ENCODE results near the gene MRPL14. TPM values are rescaled to one million over a fixed set of nuclear protein-coding genes. Genes with fewer than 3 reads are reported as not detected.
A peak's percentile ranks its signal among the peaks of the same experiment; 100 is the strongest.

Gene MRPL14
- total and polyA plus RNA-seq, 9 of the 15 experiments (the other 6 are each of a cell fraction or from before 2014, with no cell fraction given): 126 to 424 (median 165) TPM

DNA sequence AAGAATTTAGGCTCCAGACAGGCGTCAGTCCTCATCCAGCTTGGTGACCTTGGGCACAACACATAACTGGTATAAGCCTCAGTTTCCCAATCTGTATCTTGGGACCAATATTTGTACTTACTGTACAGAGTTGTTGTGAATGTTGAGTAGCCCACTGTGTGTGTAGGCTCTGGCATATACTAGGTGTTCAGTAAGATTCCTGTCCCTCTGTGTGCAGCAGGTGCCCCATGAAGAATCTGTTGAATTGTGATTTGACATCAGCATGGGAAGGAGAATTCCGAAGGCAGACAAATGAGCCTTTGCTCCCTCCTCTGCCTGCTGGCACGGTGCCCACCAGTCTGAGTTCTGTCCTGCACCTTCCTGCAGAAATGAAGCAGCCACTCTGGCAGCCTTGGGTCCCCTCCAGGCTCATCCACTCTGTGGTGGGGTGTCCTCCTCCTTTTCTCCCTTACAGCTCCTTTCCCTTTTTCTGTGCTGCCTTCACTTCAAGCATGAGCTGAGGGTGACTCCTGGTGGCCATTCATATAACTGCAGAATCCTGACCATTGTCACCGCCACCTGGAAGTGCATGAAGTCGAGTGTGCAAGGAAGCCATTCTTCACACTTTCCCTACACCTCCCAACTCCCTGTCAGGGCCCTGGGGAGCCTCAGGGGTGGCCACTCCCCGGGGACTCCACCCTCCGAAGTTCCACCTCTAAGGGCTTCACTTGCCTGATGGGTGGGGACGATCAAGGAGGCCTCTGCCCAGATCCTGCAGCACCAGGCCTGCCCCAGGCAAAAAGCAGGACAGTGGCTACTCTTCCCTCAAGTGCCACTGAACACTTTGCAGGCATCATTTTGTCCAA, 48.2 kb downstream of the MRPL14 start (continued):
- TF ChIP-seq, protein P1, sequence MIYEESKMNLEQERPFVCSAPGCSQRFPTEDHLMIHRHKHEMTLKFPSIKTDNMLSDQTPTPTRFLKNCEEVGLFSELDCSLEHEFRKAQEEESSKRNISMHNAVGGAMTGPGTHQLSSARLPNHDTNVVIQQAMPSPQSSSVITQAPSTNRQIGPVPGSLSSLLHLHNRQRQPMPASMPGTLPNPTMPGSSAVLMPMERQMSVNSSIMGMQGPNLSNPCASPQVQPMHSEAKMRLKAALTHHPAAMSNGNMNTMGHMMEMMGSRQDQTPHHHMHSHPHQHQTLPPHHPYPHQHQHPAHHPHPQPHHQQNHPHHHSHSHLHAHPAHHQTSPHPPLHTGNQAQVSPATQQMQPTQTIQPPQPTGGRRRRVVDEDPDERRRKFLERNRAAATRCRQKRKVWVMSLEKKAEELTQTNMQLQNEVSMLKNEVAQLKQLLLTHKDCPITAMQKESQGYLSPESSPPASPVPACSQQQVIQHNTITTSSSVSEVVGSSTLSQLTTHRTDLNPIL (CRISPR knock-in tag; IDR thresholded peaks at IDR 0.05): no peak
- no peak for TF ChIP-seq KAT7 (CRISPR knock-in tag; IDR thresholded peaks at IDR 0.05; ENCODE audit: borderline replicate concordance)
- no peak for TF ChIP-seq BRD9 (IDR thresholded peaks at IDR 0.05; ENCODE audit: low read depth, partially characterized antibody)
- peak; percentile 21 for TF ChIP-seq PRDM10 (IDR thresholded peaks at IDR 0.05; ENCODE audit: partially characterized antibody)
- TF ChIP-seq EGR1 (conservative IDR thresholded peaks at IDR 0.05): no peak
- no peak for TF ChIP-seq PHTF2 (CRISPR knock-in tag; IDR thresholded peaks at IDR 0.05)
- no peak for TF ChIP-seq THAP12 (CRISPR knock-in tag; IDR thresholded peaks at IDR 0.05)
- TF ChIP-seq, protein P2, sequence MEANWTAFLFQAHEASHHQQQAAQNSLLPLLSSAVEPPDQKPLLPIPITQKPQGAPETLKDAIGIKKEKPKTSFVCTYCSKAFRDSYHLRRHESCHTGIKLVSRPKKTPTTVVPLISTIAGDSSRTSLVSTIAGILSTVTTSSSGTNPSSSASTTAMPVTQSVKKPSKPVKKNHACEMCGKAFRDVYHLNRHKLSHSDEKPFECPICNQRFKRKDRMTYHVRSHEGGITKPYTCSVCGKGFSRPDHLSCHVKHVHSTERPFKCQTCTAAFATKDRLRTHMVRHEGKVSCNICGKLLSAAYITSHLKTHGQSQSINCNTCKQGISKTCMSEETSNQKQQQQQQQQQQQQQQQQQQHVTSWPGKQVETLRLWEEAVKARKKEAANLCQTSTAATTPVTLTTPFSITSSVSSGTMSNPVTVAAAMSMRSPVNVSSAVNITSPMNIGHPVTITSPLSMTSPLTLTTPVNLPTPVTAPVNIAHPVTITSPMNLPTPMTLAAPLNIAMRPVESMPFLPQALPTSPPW (CRISPR knock-in tag; IDR thresholded peaks at IDR 0.05): peak; percentile 42; the same call in 1 of the 2 replicates
- peak; percentile 99 for TF ChIP-seq RAD21 (CRISPR knock-in tag; conservative IDR thresholded peaks at IDR 0.05 in 1 of 2, IDR thresholded peaks at IDR 0.05 in 1 of 2)
- TF ChIP-seq ZNF274 (IDR thresholded peaks at IDR 0.05; ENCODE audit: borderline replicate concordance, low read depth, low read length): no peak
- TF ChIP-seq, protein P3, sequence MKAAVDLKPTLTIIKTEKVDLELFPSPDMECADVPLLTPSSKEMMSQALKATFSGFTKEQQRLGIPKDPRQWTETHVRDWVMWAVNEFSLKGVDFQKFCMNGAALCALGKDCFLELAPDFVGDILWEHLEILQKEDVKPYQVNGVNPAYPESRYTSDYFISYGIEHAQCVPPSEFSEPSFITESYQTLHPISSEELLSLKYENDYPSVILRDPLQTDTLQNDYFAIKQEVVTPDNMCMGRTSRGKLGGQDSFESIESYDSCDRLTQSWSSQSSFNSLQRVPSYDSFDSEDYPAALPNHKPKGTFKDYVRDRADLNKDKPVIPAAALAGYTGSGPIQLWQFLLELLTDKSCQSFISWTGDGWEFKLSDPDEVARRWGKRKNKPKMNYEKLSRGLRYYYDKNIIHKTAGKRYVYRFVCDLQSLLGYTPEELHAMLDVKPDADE (conservative IDR thresholded peaks at IDR 0.05; ENCODE audit: control insufficient read depth, low read depth, low read length): no peak
- TF ChIP-seq FOXK2 (conservative IDR thresholded peaks at IDR 0.05 in 1 of 2, IDR thresholded peaks at IDR 0.05 in 1 of 2; ENCODE audit: low read depth in 2 of 2): 0 out of 4 replicates have a peak, but pooled peaks of 1 of the 2 experiments have one; percentile 26
- 0 out of 2 replicates have a peak, but pooled peaks have one; percentile 20 for TF ChIP-seq SMAD3 (CRISPR knock-in tag; conservative IDR thresholded peaks at IDR 0.05)
- TF ChIP-seq HDAC6 (IDR thresholded peaks at IDR 0.05; ENCODE audit: low read depth, low read length): no peak
- TF ChIP-seq HDAC1 (IDR thresholded peaks at IDR 0.05): no peak

Measured in K562 (cell line).